ENCODE results near the gene IL22RA1.

IL22RA1 gene

DNA sequence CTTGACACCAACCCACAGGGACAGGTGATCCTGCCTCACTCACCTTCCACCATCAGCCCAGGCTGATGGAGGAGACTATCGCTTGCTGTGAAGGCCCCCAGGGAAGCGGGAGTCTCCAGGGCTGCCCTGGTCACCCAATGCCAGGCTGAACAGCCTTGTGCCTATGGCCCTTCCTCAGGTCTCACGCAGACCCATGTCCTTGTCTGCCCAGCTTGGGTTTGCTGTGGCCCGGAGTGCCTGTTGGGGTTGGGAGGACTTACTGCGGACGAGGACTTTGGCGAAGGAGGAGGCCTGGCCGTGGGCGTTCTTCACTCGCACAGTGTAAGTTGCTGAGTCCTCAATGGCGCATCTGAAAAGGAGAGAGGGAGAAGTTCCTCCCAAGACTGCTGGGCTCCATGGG is 45.3 kb downstream of the IL22RA1 start:
- no peak for DNase-seq (ENCODE audit: low read depth in 2 of 2)

DNA sequence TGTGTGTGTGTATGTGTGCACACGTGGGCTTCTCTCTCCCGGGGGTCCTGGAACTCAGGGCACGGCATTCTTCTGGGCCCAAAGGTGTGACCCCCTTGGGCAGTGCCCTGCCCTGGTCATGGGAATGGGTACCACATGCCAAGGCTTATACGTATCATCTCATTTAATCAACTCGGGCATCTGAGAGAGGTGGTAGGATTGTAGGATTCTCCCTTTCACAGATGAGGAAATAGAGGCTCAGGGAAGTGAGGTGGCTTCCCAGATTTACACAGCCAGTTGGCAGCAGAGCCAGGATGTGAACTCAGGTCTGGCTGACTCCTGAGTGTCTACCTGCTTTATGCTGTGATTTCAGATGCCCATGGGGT is 46.2 kb downstream of the IL22RA1 start:
- DNase-seq (ENCODE audit: low read depth in 2 of 2), result no peak

DNA sequence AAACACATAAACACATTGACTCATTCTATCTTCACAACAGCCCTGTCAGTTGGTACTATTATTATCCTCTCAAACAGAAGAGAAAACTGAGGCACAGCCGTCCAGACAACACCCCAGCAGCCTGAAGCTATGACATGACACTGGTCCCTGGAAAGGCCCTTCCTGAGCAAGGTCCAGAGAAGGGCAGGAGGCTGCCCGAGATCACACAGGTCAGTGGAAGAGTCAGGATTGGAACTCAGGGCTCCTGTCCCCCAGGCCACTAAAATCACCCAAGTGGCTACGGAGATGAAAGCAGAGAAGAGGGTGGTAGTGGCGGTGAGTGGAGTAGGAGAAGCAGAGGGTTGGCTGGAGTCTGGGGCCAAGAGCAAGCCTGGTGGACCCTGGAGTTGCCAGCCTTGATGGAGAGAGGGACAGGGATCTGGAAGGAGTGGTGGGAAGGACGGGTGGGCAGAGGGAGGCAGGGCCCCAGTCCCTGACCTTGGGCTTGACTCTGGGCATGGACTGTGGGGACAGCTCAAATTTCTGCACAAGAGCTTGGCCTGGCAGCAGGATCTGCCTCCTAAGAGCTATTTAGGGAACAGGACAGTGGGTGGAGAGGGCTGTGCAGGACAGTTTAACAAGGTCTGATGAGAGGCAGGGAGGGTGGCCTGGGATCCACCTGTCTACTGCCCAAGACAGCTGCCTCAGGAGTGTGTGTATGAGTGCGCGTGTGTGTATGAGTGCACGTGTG is 46.8 kb downstream of the IL22RA1 start:
- no peak for DNase-seq (ENCODE audit: low read depth in 2 of 2)

DNA sequence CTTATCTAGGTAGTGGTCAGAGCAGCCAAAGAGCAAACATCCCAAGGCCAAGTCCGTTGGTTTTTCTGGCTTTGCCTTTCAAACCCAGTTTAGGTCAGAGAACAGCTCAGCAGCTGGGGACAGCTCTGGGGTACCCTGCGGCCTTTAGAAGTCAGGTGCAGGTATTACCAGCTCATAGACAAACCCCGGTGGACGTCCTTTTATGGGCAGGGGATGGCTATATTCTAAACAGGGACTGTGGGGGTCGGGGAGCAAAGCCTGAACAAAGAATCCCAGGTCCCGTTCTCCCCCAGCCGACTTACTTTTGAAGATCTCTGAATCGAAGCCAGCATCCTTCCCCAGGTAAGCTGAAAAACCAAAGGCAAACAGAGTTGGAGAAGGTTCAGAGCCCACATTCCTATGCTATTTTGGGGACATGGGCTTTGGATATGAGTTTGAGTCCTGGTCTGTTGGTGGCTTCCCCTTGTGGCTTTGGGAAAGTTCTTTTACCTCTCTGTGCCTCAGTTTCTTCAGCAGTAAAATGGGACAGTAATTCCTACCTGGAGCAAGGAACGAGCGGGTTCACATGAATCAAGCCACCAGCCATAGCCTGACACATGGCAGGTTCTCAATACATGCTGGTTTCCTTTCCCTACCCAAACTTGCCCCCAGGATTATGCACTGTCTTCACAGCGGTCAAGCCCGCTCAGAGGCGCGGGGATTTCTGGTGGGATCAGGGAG is 47.6 kb downstream of the IL22RA1 start:
- DNase-seq (ENCODE audit: low read depth in 2 of 2), result no peak

DNA sequence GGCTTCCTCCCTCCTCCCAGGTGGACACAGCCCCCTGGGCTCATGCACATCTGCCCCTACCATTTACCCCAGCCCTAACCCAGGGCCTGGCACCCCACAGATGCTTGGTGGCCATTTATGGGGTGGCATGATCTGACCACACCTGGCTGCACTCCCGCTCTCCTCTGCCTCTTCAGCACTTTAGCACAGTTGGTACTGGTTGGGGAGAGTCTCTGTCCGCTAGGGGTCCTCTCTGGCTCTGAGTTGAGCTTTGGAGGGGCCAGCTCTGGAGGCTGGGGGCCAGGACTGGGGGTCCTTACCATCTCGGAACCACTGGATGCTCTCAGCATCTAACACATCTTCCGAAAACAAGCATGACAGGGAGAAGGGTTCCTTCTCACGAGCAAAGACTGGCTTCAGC is 48.4 kb downstream of the IL22RA1 start:
- DNase-seq (ENCODE audit: low read depth in 2 of 2), result no peak

DNA sequence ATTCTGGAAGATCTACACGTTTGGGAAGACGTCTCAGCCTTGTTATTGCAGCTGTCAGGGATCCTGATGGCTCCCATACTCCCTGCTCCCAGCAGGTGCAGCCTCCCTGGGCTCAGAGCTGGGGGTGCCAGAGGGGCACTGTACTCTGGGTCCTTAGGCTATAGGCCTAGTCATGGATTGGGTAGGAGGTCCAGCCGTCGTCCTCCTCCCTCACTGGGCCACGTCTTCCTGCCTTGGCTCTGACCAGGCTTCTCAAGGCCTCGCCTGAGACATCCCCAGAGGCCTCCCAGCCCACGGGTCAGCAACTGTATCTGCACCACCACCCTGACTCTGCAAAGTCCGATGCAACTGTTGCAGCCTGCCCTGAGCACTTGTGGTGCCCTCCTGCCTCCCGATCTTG is 49.2 kb downstream of the IL22RA1 start:
- no peak for DNase-seq (ENCODE audit: low read depth in 2 of 2)

DNA sequence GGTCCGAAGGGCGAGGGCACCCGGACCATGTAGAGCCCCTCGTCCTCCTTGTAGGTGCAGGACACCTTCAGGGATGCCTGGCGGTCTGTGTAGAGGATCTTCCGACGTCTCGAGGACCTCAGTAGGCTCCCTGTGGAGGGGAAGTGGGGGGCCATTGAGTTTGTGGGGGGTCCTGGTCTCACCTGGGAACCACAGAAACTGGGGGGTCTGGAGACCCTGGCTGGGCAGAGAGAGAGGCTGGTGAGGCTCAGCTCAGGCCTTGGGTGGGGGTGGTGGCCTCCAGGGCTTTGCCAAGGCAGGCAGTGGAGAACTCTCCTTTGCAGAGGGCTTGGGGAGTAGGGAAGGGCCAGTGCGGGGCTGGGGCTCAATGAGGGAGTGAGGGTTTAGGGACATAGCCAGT is 50.0 kb downstream of the IL22RA1 start:
- DNase-seq (ENCODE audit: low read depth in 2 of 2), result no peak

DNA sequence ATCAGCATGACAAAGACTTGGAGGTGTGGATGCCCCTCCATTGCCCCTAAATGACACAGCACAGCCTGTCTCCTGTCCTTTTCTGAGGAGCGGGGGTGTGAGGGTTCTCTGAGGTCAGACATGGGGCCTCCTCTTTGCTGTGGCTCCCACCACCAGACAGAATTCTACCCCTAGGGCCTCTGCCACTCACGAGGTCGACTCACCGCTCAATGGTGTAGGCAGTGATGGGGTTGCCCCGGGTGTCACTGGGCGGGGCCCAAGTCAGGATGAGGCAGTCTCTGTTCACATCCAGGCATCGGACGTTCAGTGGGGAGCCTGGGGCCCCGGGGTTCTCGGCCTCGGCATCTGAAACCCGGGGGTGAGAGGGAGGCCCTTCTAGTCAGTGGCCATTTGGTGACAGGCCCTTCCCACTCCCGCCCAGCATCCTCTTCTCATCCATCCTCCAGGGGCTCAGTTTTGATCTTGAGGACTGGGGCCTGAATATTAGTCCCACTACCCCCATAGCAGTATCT is 50.9 kb downstream of the IL22RA1 start:
- DNase-seq (ENCODE audit: low read depth in 2 of 2), result no peak

DNA sequence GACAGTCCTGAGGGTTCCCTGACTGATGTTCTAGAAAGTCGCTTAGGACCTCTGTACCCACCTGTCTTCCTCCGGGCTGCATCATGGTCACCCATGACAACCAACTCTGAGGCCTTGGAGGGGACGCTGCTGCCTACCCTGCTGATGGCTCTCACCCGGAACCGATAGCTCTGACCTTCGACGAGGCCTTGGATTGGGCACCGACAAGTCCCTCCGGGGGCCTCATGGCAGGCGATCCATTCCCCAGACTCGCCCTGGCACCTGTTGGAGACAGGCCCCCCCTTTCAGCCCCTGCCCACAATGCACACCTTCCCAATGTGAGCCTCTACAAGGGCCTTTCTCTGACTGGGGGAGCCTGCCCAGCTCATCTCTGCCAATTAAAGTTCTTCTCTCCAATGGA is 52.2 kb downstream of the IL22RA1 start:
- no peak for DNase-seq (ENCODE audit: low read depth in 2 of 2)

DNA sequence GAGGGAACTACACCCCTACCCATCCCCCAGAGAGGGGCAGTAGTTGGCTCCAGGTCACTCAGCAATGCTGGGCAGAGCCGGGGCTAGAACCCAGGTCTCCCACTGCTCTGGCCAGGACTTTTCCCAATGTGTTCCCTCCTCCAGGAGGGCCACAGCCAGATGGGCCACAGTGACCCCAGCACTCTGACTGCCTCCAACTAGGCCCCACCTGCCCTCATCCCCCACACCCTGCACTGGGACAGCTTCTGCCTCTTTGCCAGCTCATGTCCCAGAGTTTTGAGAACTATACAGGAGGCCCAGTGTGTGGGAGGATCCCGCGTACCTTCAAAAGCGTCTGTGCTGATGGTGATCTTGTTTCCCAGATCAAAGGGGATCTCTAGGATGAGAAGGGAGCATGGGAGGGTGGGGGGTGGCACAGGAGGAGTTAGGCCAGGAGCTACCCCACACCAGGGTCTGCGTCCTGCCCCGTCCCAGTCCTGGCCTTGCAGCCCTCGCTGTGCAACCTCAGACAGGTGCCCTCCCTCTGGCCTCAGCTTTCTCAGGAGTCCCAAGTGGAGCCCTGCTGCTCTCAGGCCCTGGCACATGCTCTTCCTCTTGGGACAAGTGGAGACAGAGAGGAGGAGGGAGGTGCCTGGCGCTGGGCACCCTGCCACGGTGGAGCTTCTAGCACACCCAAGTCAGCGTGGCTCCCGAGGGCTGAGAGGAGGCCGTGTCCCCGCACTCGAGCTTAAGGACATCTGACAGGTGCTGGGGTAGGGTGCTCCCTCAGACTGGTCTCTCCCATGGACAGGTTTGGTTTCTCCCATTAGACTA is 53.0 kb downstream of the IL22RA1 start:
- no peak for DNase-seq (ENCODE audit: low read depth in 2 of 2)

DNA sequence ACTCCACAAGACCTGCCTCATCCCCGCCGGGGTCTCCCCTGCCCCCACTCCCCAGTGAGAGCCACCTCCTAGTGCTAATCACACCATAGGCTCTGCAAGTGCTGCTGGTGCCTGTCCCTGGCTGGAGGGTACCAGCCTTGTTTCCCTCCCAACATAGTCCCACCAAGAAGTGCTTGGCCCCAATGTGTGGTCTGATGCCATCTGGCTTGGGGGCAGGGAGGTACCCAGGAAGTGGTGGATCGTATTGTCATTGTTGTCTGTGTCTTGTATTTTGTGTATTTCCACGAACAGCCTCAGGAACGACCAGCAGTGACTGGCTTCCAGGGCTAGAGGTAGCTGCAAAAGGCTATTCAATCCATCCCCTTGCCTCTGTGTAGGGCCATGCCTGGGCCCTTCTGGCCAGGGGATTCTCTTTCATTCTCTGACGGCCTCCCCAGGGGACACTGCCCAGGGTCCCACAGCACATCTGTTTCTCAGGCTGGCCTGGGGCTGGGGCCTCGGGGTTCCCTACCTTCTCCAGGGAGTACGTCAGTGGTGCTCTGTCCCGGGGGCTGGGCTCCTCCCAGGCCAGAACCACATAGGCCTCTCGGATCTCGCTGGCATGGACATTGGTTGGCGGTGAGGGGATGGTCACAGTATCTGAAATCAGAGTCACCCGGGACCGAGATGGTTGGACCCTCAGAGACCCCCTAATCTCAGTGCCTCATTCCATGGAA is 53.8 kb downstream of the IL22RA1 start:
- no peak for DNase-seq (ENCODE audit: low read depth in 2 of 2)

DNA sequence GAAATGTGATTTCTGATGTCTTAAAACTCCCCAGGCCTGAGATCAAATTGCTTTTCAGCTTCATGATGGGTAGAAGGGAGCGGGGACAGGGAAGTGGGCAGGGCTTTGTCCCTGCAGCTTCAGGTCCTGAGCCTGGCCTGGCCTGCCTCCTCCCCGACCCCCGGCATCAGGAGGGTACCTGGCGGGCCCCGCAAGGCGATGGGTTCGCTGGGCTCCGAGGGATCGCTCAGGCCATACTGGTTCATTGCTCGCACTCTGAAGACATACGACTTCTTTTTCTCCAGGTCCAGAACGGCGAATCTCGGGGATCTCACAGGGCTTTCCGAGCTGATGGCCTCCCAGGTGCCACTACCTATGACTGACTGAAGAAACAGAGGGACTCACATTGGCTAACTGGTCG is 56.5 kb downstream of the IL22RA1 start:
- no peak for DNase-seq (ENCODE audit: low read depth in 2 of 2)

DNA sequence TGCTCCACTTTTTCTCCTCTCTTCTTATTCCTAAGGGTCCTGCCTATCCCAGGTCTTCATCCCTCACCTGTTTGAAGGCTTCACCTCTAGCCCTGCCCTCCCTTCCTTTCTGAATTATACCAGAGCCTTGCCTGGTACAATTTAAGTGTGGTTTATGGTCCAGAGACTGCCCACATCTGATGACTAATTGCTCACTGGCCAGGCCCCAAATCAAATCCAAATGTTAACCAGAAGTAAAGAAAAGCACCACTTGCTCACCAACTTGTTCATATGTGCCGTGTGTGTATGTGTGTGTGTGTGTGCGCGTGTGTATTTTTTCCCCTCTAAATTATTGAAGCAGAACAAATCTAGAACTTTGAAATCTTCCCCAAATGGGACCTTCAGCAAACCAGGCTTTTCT is 57.4 kb downstream of the IL22RA1 start:
- DNase-seq (ENCODE audit: low read depth in 2 of 2), result no peak

DNA sequence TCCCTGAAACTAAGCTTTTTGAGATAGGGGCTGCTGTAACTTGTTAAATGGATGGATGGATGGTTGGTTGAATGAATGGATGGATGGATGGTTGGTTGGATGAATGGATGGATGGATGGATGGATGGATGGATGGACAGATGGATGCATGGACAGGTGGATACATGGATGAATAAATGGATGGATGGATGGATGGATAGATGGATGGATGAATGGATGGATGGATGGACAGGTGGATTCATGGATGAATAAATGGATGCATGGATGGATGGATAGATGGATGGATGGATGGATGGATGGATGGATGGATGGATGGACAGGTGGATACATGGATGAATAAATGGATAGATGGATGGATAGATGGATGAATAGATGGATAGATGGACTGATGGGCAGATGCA is 57.9 kb downstream of the IL22RA1 start:
- no peak for DNase-seq (ENCODE audit: low read depth in 2 of 2)

DNA sequence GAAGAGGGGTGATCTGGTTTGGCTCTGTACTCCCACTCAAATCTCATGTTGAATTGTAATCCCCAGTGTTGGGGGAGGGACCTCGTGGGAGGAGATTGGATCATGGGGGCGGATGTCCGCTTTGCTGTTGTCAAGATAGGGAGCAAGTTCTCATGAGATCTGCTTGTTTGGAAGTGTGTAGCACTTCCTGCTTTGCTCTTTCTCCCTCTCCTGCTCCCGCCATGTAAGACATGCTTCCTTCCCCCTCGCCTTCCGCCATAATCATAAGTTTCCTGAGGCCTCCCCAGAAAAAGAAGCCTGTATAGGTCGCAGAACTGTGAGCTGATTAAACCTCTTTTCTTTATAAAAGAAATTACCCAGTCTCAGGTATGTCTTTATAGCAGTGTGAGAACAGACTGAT is 58.9 kb downstream of the IL22RA1 start:
- DNase-seq (ENCODE audit: low read depth in 2 of 2), result no peak

DNA sequence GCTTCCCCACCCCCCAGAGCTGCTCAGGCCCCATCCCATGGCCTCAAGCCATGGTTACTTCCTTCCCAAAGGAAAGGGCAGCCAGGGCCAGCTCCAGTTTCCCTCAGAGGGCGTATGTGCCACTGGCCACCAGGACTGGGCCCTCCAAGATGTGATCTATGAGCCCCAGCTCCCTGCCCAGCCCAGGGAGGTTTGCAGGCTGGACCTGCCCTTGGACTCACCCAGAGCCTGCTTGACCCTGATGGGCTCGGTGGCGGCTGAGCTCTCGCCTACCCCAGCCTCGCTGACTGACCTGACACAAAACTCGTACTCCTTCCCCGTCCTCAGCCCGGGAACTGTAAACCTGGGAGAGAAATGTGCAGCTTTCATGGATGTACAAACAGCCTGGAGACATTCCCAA is 60.6 kb downstream of the IL22RA1 start:
- DNase-seq (ENCODE audit: low read depth in 2 of 2), result no peak

DNA sequence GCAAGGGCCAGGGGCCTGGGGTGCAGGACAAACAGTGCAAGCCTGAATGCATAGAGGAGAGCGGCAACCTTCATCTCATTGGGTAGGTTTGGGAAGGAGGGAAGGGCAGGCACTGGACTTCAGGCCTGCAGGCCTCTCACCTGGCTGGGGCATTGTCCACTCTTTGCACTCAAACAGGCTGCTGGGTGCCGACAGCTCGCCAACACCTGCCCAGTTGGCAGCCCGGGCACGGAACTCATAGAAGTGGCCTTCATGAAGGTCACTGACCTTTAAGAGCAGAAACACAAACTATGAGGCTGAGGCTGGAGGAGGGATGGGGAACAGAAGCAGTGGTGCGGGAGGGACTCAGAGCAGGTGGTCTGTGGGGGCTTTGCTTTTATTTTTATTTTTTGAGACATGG is 61.8 kb downstream of the IL22RA1 start:
- no peak for DNase-seq (ENCODE audit: low read depth in 2 of 2)

DNA sequence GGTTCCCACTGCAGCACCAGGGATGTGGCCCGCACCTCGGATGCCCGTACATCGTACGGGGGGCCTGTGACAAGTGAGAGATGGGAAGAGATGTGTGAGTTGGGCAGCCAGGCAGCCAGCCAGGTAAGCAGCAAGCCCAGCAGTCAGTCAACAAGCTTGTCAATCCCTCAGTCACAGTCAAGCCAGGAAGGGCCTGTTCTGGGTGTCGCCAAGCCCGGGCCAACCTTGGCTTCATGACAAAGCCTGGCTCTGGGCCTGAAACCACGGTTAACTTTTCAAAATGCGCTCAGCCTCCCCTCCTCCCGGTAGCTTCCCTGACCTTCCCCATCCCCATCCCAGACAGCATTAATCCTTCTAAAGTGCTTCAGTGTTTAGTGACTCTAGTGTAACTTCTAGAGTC is 62.8 kb downstream of the IL22RA1 start:
- no peak for DNase-seq (ENCODE audit: low read depth in 2 of 2)

DNA sequence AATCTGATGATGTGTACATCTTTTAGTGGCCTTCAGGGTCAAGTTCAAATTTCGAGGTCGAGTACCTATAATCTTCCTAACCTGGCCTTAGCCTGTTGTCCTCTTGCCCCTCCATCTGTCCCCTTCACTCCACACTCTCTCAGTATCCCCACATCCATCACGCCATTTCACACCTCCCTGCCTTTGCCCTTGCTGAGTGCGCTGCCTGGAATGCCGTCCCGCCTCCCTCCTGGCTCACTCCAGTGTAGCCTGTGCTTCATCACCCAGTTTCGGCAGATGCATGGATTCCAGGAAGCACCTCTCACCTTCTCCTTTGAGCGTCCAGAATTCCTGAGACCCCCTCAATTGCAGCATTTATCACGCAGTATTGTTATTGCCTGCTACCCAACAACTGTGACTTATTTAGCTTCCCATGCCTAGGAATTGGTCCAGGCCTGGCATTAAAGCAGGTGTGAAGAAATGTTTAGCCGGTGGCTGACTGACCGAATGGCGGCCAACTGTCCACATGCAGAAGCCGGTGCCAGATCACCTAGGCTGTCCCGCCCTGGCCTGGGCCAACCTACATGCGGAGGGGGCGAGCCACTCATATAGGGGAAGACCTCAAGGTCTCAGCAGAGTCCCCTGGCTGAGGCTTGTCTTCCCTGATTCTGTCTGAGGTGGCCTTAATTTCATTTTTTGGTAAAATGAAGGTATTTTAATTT is 65.5 kb downstream of the IL22RA1 start:
- no peak for DNase-seq (ENCODE audit: low read depth in 2 of 2)

DNA sequence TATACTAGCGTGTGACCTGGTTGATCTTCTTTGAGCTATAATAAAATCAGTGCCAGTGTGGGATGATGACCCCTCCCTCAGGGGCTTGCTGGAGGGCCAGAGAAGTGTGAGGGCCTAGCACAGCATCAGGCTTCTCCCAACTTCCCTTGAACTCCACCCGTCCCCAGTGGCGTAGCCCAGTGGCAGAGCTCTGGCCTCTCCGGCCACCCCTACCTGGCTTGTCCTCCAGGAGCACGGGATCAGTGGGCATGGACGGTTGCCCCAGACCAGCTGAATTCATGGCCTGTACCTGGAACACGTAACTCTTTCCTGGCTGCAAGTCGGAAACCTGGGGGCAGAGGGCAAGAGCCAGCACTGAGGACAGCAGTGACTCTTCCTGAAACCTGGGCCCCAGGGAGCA is 67.0 kb downstream of the IL22RA1 start:
- DNase-seq (ENCODE audit: low read depth in 2 of 2), result no peak

DNA sequence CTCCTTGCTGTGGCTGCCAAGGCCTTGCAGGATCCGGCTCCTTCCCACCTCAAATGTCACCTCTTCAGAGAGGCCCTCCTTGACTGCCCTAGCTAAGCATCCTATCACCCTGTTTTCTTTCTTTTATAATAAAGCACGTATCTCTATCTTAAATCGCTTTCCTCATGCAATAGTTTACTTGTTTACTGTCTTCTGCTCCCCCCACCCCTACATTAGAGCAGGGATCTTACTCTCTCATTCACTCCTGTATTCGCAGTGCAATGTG is 67.4 kb downstream of the IL22RA1 start:
- no peak for DNase-seq (ENCODE audit: low read depth in 2 of 2)
